Pancreas (tissue), 10 donors: ENCODE results near the gene SLC39A11. TPM values are rescaled to one million over a fixed set of nuclear protein-coding genes. Genes with fewer than 3 reads are reported as not detected.

ENCODE experiments used
- ATAC-seq, 4 donors: fragments of 200-7000 bp; cut with Tn5 transposase; one replicate each; pipeline versions ENCODE4 v1.8.0 to v1.9.1; 2020; ENCODE audit warnings: mild to moderate bottlenecking in 4 of 4, moderate library complexity in 4 of 4
- DNase-seq, 6 donors: peaks; one replicate each; pipeline ENCODE4 v3.0.0-alpha.2; 2020
- FAIRE-seq: peaks from 2 replicates; lab custom pipeline; 2012; peaks lifted over from hg19 to GRCh38; lab: Jason Lieb, UNC
- H3K27ac ChIP-seq, 4 donors: fragments of 200-600 bp; sonication (generic); 1 replicate in 3 of 4; 2 replicates in 1 of 4; pipeline versions ENCODE4 v1.5.0 to v1.8.0; 2020
- H3K27me3 ChIP-seq, 4 donors: fragments of 200-600 bp; one replicate each; pipeline ENCODE4 v1.8.0; 2021
- H3K36me3 ChIP-seq, 3 donors: fragments of 200-600 bp; sonication (generic) in 1 of 3; one replicate each; pipeline versions ENCODE4 v1.5.0 to v1.8.0; 2020 to 2021
- H3K4me1 ChIP-seq, 3 donors: fragments of 200-600 bp; one replicate each; pipeline ENCODE4 v1.8.0; 2021
- H3K4me3 ChIP-seq, 4 donors: fragments of 200-600 bp; sonication (generic) in 2 of 4; one replicate each; pipeline versions ENCODE4 v1.5.0 to v1.8.0; 2020 to 2021
- H3K9me3 ChIP-seq, 4 donors: fragments of 200-600 bp; one replicate each; pipeline ENCODE4 v1.8.0; 2021
- WGBS, 2 donors: extraction: QIAGEN DNeasy Blood & Tissue Kit; methylation state at CpG; one replicate each; pipeline ENCODE4 v1.1.7; 2013; 5-methylcytosine and 5-hydroxymethylcytosine counted together
- intact Hi-C, 3 donors: fragments of 100-400 bp; cut with DNase I; formaldehyde crosslinking; loops; one replicate each; pipeline versions ENCODE4 v1.11.1 to v1.14.2; 2022
- polyA plus RNA-seq, 2 donors: library from polyadenylated mRNA; stranded (reverse); fragments of 200-250 nt; gene quantifications; one replicate each; pipeline ENCODE4 v1.2.3, GENCODE V29; 2013
- total RNA-seq, 6 donors: library from RNA; stranded (reverse); fragmentation: NEBNext Ultra II Directional in 4 of 6; extraction: Animal tissue kit (Norgen Biotek cat#: 25700) in 4 of 6; gene quantifications; one replicate each; pipeline versions ENCODE4 v1.2.1 to v1.2.4, GENCODE V29; 2021 to 2023
- TF ChIP-seq, protein P1 (sequence below), 4 donors: fragments of 200-600 bp; sonication (generic) in 3 of 4; IDR thresholded peaks; one replicate each; pipeline versions ENCODE4 v1.5.0 to v1.8.0; 2021; ENCODE audit warnings: antibody characterized with exemption in 4 of 4
- donor health status: healthy with polysubstance abuse.
- donor health status: DM: no; HTN: no; CAD: no; lungs with moderate emphysema.
- donor health status: DM: no; HTN: no; CAD: no.
- donor health status: control.
- donor health status: control.
- donor health status: Bipolar disorder and iron deficiency.
- donor health status: DM: yes; HTN: yes; CAD: no.
- donor health status: DM: no; HTN: no; CAD: no.
- donor health status: DM: no; HTN: no; CAD: no.
- donor health status: DM: yes; HTN: yes; CAD: no.

Gene SLC39A11
- total and polyA plus RNA-seq, 8 donors = 7.9 to 32.9 (median 19.9) TPM

DNA sequence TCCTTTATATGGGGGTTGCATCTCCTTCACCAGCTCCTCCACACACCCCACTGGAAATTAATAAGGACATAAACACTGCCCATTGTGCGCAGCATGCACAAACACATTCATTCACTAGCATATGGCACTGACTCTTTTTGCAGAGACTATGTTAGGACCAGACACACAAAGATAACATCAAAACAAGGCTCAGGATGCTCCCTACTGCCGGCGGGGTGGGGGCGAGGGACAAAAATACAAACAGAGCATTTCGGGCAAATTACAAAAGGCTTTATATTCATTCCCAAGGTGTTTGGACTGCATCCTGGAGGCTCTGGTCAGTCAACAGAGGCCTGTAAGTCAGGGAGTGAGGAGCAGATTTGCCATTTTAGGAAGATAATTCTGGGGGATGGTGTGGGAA lies 299.7 kb downstream of the SLC39A11 start:
- DNase-seq (no peak), FAIRE-seq (no peak)
- intact Hi-C loops = no loop called here

DNA sequence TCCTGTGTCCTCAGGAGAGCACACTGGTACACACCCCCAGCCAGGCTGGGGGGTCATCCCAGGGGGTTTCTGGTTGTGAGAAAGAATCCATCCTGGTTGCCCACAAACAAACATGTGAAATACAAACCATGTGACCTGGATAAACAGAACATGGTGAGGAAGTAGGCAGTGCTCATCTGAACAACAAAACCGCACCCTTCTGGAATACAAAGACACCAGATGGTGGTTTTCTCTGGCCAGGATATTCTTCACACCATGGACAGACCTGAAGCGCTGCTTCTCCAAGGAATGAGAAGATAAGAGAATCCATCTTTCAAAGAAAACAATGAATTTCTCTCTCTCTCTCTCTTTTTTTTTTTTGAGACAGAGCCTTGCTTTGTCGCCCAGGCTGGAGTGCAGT lies 302.3 kb downstream of the SLC39A11 start:
- TF ChIP-seq, protein P1, sequence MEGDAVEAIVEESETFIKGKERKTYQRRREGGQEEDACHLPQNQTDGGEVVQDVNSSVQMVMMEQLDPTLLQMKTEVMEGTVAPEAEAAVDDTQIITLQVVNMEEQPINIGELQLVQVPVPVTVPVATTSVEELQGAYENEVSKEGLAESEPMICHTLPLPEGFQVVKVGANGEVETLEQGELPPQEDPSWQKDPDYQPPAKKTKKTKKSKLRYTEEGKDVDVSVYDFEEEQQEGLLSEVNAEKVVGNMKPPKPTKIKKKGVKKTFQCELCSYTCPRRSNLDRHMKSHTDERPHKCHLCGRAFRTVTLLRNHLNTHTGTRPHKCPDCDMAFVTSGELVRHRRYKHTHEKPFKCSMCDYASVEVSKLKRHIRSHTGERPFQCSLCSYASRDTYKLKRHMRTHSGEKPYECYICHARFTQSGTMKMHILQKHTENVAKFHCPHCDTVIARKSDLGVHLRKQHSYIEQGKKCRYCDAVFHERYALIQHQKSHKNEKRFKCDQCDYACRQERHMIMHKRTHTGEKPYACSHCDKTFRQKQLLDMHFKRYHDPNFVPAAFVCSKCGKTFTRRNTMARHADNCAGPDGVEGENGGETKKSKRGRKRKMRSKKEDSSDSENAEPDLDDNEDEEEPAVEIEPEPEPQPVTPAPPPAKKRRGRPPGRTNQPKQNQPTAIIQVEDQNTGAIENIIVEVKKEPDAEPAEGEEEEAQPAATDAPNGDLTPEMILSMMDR (IDR thresholded peaks at IDR 0.05) = no peak
- Histone ChIP-seq H3K27ac (no peak overlapping the region), H3K4me1 (no peaks in the 10 kb centered on the region), H3K27me3 (no peaks in the 10 kb centered on the region), H3K9me3 (no peaks in the 10 kb centered on the region), H3K4me3 (no peak overlapping the region), H3K36me3 (no peaks in the 10 kb centered on the region)
- WGBS, 2 donors = 96 to 97% methylated on average over 3 of the region's 3 CpGs
- intact Hi-C loops = no loop called here
- DNase-seq (no peak), FAIRE-seq (no peak), ATAC-seq (no peak)

More for the DNA sequence above, 299.7 kb downstream of the SLC39A11 start:
- no peak overlapping the region for H3K27ac ChIP-seq
- whole genome bisulfite sequencing, 2 donors = 91 to 92% methylated on average over 5 of the region's 5 CpGs
- no peaks in the 10 kb centered on the region for H3K27me3 ChIP-seq
- no peak for ATAC-seq
- no peaks in the 10 kb centered on the region for H3K36me3 ChIP-seq
- no peaks in the 10 kb centered on the region for H3K9me3 ChIP-seq
- TF ChIP-seq, protein P1 (IDR thresholded peaks at IDR 0.05) = no peak
- H3K4me3 ChIP-seq = no peak overlapping the region
- no peaks in the 10 kb centered on the region for H3K4me1 ChIP-seq

DNA sequence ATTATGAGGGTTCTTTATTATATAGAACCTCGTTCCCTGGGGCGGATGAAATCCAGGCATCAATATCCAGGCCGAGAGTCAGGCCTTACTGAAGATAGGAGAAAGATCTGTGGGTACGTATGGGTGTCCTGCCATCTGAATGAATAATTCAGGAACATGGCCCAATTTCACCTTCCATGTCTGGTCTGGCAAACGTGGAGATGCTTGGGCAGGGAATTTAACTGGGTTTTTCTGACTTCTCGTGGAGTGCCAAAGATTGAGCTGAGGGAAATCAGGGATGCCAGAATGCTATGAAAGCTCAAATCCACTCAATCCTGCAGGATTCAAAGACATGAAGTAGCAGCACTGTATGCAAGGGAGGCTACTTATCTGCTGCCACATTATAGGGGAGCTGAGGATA lies 302.8 kb downstream of the SLC39A11 start:
- ATAC-seq (no peak), FAIRE-seq (no peak)
- intact Hi-C loops = no loop called here

DNA sequence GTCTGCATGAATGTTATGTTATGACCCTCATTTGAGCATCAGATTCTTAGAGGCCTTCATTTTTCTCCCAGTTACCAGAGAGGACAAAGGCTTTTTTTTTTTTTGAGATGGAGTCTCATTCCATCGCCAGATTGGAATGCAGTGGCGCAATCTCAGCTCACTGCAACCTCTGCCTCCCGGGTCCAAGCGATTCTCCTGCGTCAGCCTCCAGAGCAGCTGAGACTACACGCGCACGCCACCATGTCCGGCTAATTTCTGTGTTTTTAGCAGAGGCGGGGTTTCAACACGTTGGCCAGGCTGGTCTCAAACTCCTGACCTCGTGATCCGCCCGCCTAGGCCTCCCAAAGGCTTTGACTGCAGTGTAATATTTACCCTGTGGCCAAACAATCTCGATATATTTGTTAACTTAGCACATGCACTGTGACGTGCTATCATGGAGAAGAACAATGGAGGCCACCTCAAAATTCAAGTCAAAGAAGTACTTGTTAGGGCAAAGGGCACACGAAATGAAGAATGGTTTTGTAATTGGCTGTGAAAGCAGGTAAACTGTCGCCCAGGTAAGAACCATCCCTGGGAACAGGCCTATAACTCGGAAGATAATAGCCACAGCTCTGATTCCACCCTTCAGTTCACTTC lies 303.4 kb downstream of the SLC39A11 start:
- Histone ChIP-seq H3K36me3 (no peaks in the 10 kb centered on the region), H3K9me3 (no peaks in the 10 kb centered on the region), H3K4me1 (no peaks in the 10 kb centered on the region), H3K27me3 (no peaks in the 10 kb centered on the region), H3K4me3 (no peak overlapping the region), H3K27ac (no peak overlapping the region)
- TF ChIP-seq, protein P1 (IDR thresholded peaks at IDR 0.05) = no peak
- 89 to 90% methylated on average over 19 of the region's 19 CpGs for WGBS, 2 donors
- DNase-seq (no peak), FAIRE-seq (no peak), ATAC-seq (no peak)
- intact Hi-C loops = no loop called here

More for the DNA sequence above, 302.8 kb downstream of the SLC39A11 start:
- Histone ChIP-seq H3K4me3 (no peak overlapping the region), H3K27ac (no peak overlapping the region), H3K36me3 (no peaks in the 10 kb centered on the region), H3K9me3 (no peaks in the 10 kb centered on the region), H3K4me1 (no peaks in the 10 kb centered on the region), H3K27me3 (no peaks in the 10 kb centered on the region)
- TF ChIP-seq, protein P1 (IDR thresholded peaks at IDR 0.05) = no peak
- WGBS, 2 donors = 95 to 96% methylated on average over 6 of the region's 6 CpGs
- DNase-seq = no peak

DNA sequence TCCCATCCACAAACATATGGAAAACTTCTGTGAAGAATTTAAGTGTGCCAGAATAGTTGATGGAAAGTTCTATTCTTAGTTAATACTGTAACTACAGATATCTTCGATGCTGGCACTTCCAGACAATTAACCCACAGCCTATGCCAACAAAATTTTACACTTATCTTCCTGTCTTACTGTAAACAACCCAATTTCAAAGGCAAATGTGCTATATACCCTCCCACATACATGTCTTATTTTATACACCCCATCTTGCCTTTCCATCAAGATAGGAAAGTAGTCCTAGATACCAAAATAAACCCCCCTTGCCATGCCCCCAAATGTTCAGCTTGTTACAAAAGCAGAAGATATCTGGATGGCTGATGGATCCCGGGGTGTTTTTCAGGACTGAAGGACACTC lies 306.3 kb downstream of the SLC39A11 start:
- FAIRE-seq (no peak), ATAC-seq (no peak), DNase-seq (no peak)
- Histone ChIP-seq H3K36me3 (no peaks in the 10 kb centered on the region), H3K27ac (no peak overlapping the region), H3K9me3 (no peaks in the 10 kb centered on the region), H3K27me3 (no peaks in the 10 kb centered on the region), H3K4me3 (no peak overlapping the region), H3K4me1 (no peaks in the 10 kb centered on the region)
- intact Hi-C loops = no loop called here
- TF ChIP-seq, protein P1 (IDR thresholded peaks at IDR 0.05) = no peak
- WGBS, 2 donors = 53 to 60% methylated on average over 2 of the region's 2 CpGs
